ENCODE results near the gene COMMD10.

GRCh38 chr5:116274251-116274650 is 189.4 kb downstream of the COMMD10 start:
- TF ChIP-seq CTCF (optimal IDR thresholded peaks at IDR 0.05 in 1 of 3, IDR thresholded peaks at IDR 0.05 in 1 of 3, conservative IDR thresholded peaks at IDR 0.05 in 1 of 3; ENCODE audit: extremely low read depth in 1 of 3, insufficient read depth in 2 of 3, low read length in 3 of 3) (no peak), EZH2 (IDR thresholded peaks at IDR 0.05; ENCODE audit: low read length) (no peak)
